IPS-18a (cell line): ENCODE data around the gene RPS6KA6.

Experiments used
- H3K27ac ChIP-seq: one replicate; pipeline ENCODE4 v1.5.1; 2013; ENCODE audit warnings: low read length
- H3K27me3 ChIP-seq: one replicate; pipeline ENCODE4 v1.6.1; 2013; ENCODE audit warnings: mild to moderate bottlenecking, low read length; ENCODE audit not compliant: control insufficient read depth, insufficient read depth
- H3K36me3 ChIP-seq: one replicate; pipeline ENCODE4 v1.6.1; 2013; ENCODE audit warnings: low read depth, low read length; ENCODE audit not compliant: control insufficient read depth
- H3K4me1 ChIP-seq: one replicate; pipeline ENCODE4 v1.6.1; 2013; ENCODE audit warnings: low read depth, low read length; ENCODE audit not compliant: control insufficient read depth
- H3K4me3 ChIP-seq: one replicate; pipeline ENCODE4 v1.5.1; 2013; ENCODE audit warnings: low read length
- H3K9ac ChIP-seq: one replicate; pipeline ENCODE4 v1.6.1; 2013; ENCODE audit warnings: mild to moderate bottlenecking, low read length, moderate library complexity
- H3K9me3 ChIP-seq: one replicate; pipeline ENCODE4 v1.6.1; 2013; ENCODE audit warnings: low read depth, low read length; ENCODE audit not compliant: control insufficient read depth

The RPS6KA6 gene

DNA sequence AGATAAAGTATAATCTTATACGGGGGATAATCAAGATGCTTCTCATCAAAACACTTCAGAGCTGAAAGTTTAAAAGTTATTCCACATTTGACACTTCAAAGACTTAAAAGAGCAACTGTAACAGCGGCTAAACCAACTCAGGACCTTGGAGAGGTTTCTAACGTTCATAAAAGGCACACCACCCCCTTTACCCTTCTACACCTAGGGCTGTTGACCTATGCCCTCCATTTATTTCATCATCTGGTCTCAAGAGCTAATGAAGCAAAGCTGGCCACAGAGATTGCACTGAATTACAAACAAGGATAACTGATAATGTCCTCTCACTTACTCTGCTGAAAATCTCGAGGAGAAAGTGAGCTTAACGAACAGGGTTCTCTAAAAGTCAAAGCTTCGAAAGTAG lies 1.1 kb upstream of the RPS6KA6 start:
- no peak overlapping the region for H3K27ac ChIP-seq
- no peaks in the 10 kb centered on the region for H3K4me1 ChIP-seq
- H3K9ac ChIP-seq = no peak overlapping the region
- H3K27me3 ChIP-seq = no peaks in the 10 kb centered on the region
- no peaks in the 10 kb centered on the region for H3K36me3 ChIP-seq
- no peak overlapping the region for H3K4me3 ChIP-seq
- peaks cover 16% of the 10 kb centered on the region for H3K9me3 ChIP-seq

- H3K27ac ChIP-seq = no peak overlapping the region
- H3K27me3 ChIP-seq = no peaks in the 10 kb centered on the region
- H3K4me3 ChIP-seq = peak overlapping the region; percentile 34
- H3K36me3 ChIP-seq = no peaks in the 10 kb centered on the region
- no peak overlapping the region for H3K9ac ChIP-seq
- H3K9me3 ChIP-seq = peaks cover 9% of the 10 kb centered on the region
- H3K4me1 ChIP-seq = no peaks in the 10 kb centered on the region
Measured at GRCh38 chrX:84188320-84188834, 378 bp upstream of the RPS6KA6 start.

DNA sequence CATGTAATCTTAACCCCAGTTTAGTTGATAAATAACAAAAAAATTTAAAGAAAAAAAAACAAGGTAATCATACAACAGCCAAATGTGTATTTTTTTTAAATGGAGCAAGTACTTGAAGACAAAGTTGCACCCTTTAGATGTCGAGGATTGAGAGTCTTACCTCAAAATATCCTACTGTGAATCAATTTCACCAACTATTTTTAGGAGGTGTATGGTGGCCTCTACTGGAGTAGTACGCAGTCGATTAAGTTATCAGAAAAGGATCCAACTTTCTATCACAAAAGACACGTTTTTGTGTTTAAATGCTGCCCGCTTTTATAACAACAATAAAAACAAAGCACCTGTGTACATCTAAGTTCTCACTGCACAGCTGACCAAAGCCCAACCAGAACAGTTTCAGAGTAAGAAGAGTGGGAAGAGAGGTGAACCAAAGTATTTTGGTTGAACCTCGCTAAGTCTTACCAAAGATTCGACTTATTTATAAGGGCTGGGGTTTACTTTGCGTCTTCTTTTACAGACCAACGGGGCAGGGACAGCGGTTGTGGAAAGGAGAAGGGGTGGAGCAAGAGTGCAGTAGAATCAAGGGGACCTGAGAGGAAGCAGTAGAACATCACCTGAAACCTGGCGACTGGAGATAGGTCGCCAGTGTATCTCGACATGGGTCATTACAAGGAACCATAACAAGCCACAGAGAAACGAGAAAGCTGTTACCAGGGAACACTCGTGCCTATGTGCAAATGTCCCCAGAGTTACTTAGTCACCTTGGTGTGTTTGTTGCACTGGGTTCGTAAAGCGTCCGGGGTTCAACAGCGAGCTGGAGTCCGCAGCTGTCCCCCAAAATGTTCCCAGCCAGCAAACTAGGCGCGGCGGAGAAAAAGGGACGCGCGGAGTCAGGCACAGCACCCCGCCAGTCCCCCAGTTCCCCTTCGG lies 1.1 kb downstream of the RPS6KA6 start:
- Histone ChIP-seq H3K36me3 (no peaks in the 10 kb centered on the region), H3K27ac (no peak overlapping the region), H3K4me3 (peak overlapping the region; percentile 83), H3K9me3 (peaks cover 6% of the 10 kb centered on the region), H3K9ac (peak overlapping the region; percentile 11), H3K27me3 (no peaks in the 10 kb centered on the region), H3K4me1 (no peaks in the 10 kb centered on the region)

DNA sequence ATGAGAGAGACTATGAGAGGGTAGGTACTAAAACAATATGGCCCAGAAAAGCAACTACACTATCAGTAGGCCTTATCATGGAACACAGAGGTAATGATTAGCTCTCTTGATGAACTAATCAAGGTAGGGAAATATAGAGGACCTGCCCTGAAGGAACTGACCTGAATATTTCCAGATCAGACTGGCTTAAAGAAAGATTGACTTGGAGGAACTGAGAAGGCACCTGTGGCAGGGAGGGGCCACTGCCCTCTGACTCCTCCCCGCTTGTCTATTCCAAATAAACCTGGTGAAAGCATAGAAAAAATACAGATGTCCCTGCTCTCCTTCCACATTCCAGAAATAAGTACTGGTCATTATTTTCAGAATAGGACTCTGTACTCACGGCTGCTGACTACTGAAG lies 5.5 kb downstream of the RPS6KA6 start:
- H3K9ac ChIP-seq = no peak overlapping the region
- H3K36me3 ChIP-seq = no peaks in the 10 kb centered on the region
- no peaks in the 10 kb centered on the region for H3K27me3 ChIP-seq
- peaks cover 12% of the 10 kb centered on the region for H3K9me3 ChIP-seq
- no peak overlapping the region for H3K4me3 ChIP-seq
- H3K4me1 ChIP-seq = no peaks in the 10 kb centered on the region
- H3K27ac ChIP-seq = no peak overlapping the region

GRCh38 chrX:84175958-84176357 lies 12.0 kb downstream of the RPS6KA6 start:
- no peak overlapping the region for H3K9ac ChIP-seq
- peaks cover 18% of the 10 kb centered on the region for H3K9me3 ChIP-seq
- no peaks in the 10 kb centered on the region for H3K36me3 ChIP-seq
- H3K4me3 ChIP-seq = no peak overlapping the region
- H3K27ac ChIP-seq = no peak overlapping the region
- no peaks in the 10 kb centered on the region for H3K4me1 ChIP-seq
- H3K27me3 ChIP-seq = no peaks in the 10 kb centered on the region

- H3K36me3 ChIP-seq = no peaks in the 10 kb centered on the region
- no peaks in the 10 kb centered on the region for H3K4me1 ChIP-seq
- no peak overlapping the region for H3K27ac ChIP-seq
- H3K9me3 ChIP-seq = peaks cover 20% of the 10 kb centered on the region
- no peak overlapping the region for H3K4me3 ChIP-seq
- no peaks in the 10 kb centered on the region for H3K27me3 ChIP-seq
- H3K9ac ChIP-seq = no peak overlapping the region
Measured at GRCh38 chrX:84175274-84175673, 12.7 kb downstream of the RPS6KA6 start.

DNA sequence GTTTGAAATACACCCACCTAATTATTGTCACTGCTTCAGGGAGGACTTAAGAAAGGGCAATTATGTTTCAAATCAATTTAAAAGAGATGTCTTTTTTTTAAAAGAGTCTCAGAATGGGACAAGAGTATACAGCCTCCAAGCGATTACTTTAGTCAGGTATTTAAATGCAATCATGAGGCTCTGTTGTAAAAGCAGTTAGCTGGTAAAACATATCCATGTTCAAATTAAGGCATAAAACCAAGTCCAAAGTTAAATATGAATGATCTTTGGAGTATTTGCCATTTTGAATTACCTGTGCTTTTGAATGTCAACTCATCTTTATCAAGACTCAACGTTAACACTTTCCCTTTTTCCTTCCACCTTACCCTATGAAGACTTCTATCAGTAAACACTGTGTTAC lies 13.7 kb downstream of the RPS6KA6 start:
- no peaks in the 10 kb centered on the region for H3K27me3 ChIP-seq
- no peak overlapping the region for H3K4me3 ChIP-seq
- H3K9me3 ChIP-seq = peaks cover 23% of the 10 kb centered on the region
- no peaks in the 10 kb centered on the region for H3K4me1 ChIP-seq
- H3K9ac ChIP-seq = no peak overlapping the region
- no peaks in the 10 kb centered on the region for H3K36me3 ChIP-seq
- no peak overlapping the region for H3K27ac ChIP-seq

DNA sequence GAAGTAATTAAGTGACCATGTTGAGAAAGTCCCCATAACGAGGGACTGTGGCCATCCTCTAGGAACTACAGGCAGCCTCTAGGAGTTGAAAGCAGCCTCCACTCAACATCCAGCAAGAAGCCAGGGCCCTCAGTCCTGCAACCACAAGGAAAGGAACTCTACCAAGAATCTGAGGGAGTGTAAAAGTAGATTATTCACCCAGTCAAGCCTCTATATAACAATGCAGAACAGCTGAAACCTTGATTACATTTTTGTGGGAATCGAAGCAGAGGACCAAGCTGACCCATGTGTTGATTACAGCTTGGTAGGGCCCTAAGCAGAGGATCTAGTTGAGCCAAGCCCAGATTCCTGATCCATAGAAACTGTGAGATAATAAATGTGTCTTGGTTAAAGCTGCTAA lies 17.1 kb downstream of the RPS6KA6 start:
- Histone ChIP-seq H3K4me1 (no peaks in the 10 kb centered on the region), H3K27ac (no peak overlapping the region), H3K4me3 (no peak overlapping the region), H3K9me3 (peaks cover 26% of the 10 kb centered on the region), H3K27me3 (no peaks in the 10 kb centered on the region), H3K36me3 (no peaks in the 10 kb centered on the region), H3K9ac (no peak overlapping the region)

DNA sequence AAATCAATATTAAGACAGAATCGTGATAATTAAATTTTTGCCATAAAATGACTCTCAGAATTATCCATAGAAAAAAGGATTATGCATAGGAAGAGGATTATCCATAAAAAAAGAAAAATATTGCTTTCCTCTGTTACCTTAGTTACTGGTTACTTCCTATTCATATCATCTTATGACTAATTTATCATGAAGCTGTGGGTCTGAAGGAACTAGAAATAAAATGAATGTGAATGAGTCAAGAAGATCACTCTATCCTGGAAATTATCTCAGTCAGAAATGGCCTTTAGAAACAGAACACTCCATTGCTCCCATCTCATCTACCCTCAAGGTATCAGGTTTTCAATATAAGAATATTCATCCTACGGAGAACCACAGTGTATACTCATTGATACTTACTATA lies 19.4 kb downstream of the RPS6KA6 start:
- H3K9ac ChIP-seq = no peak overlapping the region
- no peaks in the 10 kb centered on the region for H3K4me1 ChIP-seq
- no peak overlapping the region for H3K4me3 ChIP-seq
- H3K27ac ChIP-seq = no peak overlapping the region
- no peaks in the 10 kb centered on the region for H3K27me3 ChIP-seq
- H3K36me3 ChIP-seq = no peaks in the 10 kb centered on the region
- peaks cover 21% of the 10 kb centered on the region for H3K9me3 ChIP-seq

DNA sequence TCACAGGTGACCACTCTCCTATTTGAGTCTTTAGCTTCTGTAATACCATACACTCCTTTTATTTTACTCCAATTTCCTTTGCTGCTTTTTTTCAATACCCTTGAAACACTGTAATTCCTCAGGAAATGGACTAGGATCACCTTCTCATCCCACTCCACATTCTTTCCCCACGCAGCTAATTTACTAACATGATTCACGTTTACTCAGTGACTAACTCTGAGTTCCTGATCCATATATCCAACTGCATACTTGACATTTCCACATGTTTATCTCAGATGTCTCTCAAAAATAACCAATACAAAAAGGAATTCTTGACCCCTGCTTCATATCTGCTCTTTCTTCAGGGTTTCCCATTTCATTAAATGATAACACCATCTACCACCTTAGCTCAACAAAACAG lies 19.9 kb downstream of the RPS6KA6 start:
- Histone ChIP-seq H3K4me1 (no peaks in the 10 kb centered on the region), H3K27ac (no peak overlapping the region), H3K27me3 (no peaks in the 10 kb centered on the region), H3K4me3 (no peak overlapping the region), H3K36me3 (no peaks in the 10 kb centered on the region), H3K9me3 (peaks cover 22% of the 10 kb centered on the region), H3K9ac (no peak overlapping the region)

GRCh38 chrX:84165711-84166110 lies 22.3 kb downstream of the RPS6KA6 start:
- Histone ChIP-seq H3K27me3 (no peaks in the 10 kb centered on the region), H3K9me3 (peaks cover 19% of the 10 kb centered on the region), H3K27ac (no peak overlapping the region), H3K4me3 (no peak overlapping the region), H3K4me1 (no peaks in the 10 kb centered on the region), H3K9ac (no peak overlapping the region), H3K36me3 (no peaks in the 10 kb centered on the region)

GRCh38 chrX:84162401-84162800 lies 25.6 kb downstream of the RPS6KA6 start:
- Histone ChIP-seq H3K4me3 (no peak overlapping the region), H3K27me3 (no peaks in the 10 kb centered on the region), H3K27ac (no peak overlapping the region), H3K9me3 (peaks cover 16% of the 10 kb centered on the region), H3K9ac (no peak overlapping the region), H3K4me1 (no peaks in the 10 kb centered on the region), H3K36me3 (no peaks in the 10 kb centered on the region)
